Activated CD8-positive, alpha-beta T cell treated with anti-CD3 and anti-CD28 coated beads, Interleukin-2, amount 10 ng/mL, durations not matched to agents 7 days and 5 days (primary cell): ENCODE results near the gene IL1RL2. TPM values are rescaled to one million over a fixed set of nuclear protein-coding genes. Genes with fewer than 3 reads are reported as not detected.

Experiments
- ATAC-seq: fragments of 150-1000 bp; cut with Tn5 transposase; one replicate; pipeline ENCODE4 v1.10.0; 2021; ENCODE audit warnings: moderate library complexity
- CTCF ChIA-PET: fragments of 350-600 bp; sonication (Branson Sonifier 250); formaldehyde crosslinking; loops from one replicate; lab custom pipeline; 2021; ENCODE audit warnings: antibody characterized with exemption; lab: Charles Lee
- POLR2A ChIA-PET: fragments of 350-600 bp; sonication (Branson Sonifier 250); formaldehyde crosslinking; loops from one replicate; lab custom pipeline; 2021; ENCODE audit warnings: antibody characterized with exemption; lab: Charles Lee
- DNase-seq: peaks from one replicate; pipeline ENCODE4 v3.0.0-alpha.2; 2020
- H3K27ac Mint-ChIP-seq: one replicate; pipeline ENCODE4 v1.8.0; 2021; ENCODE audit warnings: mild to moderate bottlenecking, mixed read lengths
- H3K27me3 Mint-ChIP-seq: one replicate; pipeline ENCODE4 v1.8.0; 2021; ENCODE audit warnings: low read depth, mixed read lengths
- H3K36me3 Mint-ChIP-seq: one replicate; pipeline ENCODE4 v1.8.0; 2021; ENCODE audit warnings: low read depth, mixed read lengths
- H3K4me1 Mint-ChIP-seq: one replicate; pipeline ENCODE4 v1.8.0; 2021; ENCODE audit warnings: low read depth, mixed read lengths
- H3K4me3 Mint-ChIP-seq: one replicate; pipeline ENCODE4 v1.8.0; 2021; ENCODE audit warnings: mild to moderate bottlenecking, mixed read lengths
- H3K9me3 Mint-ChIP-seq: one replicate; pipeline ENCODE4 v1.8.0; 2022; ENCODE audit warnings: mixed read lengths; ENCODE audit not compliant: insufficient read depth
- total RNA-seq, 2 experiments: library from RNA; stranded (reverse); gene quantifications; one replicate each; pipeline ENCODE4 v1.2.3, GENCODE V29; 2021

The IL1RL2 gene
- total RNA-seq, 2 experiments from 2014 or later = not detected

GRCh38 chr2:102245266-102246151, 58.7 kb downstream of the IL1RL2 start:
- no peak overlapping the region for H3K27ac Mint-ChIP-seq
- ChIA-PET POLR2A (no interaction called here), CTCF (interaction anchor here (2.2 to 3.5 kb wide), 2 partner anchors 198 to 212 kb away, joined by 5 to 25 read pairs; no protein-coding TSS in a partner anchor)
- peaks cover 5% of the 10 kb centered on the region for H3K27me3 Mint-ChIP-seq
- no peak for ATAC-seq
- H3K4me3 Mint-ChIP-seq = no peak overlapping the region
- H3K4me1 Mint-ChIP-seq = peaks cover 14% of the 10 kb centered on the region
- no peaks in the 10 kb centered on the region for H3K36me3 Mint-ChIP-seq
- H3K9me3 Mint-ChIP-seq = no peaks in the 10 kb centered on the region
- no peak for DNase-seq

DNA sequence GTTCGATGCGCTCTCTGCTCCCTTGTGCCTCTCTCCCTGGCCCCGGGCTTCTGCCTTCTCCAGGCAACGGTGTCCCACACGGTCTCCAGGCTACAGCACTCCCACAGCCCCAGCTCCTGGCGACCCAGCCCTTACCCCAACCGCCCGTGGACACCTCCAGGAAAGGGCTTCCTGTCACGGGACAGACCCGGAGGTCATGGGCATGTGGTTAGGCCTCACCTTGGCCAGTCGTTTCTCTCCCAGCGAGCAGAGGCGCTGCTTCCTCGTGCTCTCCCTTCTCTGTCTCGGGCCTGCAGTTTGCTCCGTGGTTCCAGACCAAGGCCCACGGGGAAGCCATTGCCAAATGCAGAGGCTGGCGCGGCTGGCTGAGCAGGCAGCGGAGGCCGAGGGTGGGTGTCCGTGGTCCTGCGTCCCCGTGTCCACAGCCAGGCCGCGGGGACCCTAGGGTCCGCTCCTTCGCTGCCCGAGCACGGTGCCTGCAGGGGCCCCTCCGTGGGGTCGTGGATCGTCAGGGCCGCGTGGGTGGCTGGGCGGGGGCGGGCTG, 63.5 kb downstream of the IL1RL2 start:
- H3K27ac Mint-ChIP-seq = no peak overlapping the region
- POLR2A ChIA-PET = no interaction called here
- CTCF ChIA-PET = interaction anchor here (0.6 to 2.8 kb wide), 21 partner anchors 9 to 869 kb away, joined by 3 to 50 read pairs (median 5); partner anchors contain the start of gene IL18R1
- no peak for DNase-seq
- peaks cover 41% of the 10 kb centered on the region for H3K4me1 Mint-ChIP-seq
- peaks cover 4% of the 10 kb centered on the region for H3K9me3 Mint-ChIP-seq
- peaks cover 5% of the 10 kb centered on the region for H3K27me3 Mint-ChIP-seq
- no peak overlapping the region for H3K4me3 Mint-ChIP-seq
- no peak for ATAC-seq
- H3K36me3 Mint-ChIP-seq = peaks cover 12% of the 10 kb centered on the region

DNA sequence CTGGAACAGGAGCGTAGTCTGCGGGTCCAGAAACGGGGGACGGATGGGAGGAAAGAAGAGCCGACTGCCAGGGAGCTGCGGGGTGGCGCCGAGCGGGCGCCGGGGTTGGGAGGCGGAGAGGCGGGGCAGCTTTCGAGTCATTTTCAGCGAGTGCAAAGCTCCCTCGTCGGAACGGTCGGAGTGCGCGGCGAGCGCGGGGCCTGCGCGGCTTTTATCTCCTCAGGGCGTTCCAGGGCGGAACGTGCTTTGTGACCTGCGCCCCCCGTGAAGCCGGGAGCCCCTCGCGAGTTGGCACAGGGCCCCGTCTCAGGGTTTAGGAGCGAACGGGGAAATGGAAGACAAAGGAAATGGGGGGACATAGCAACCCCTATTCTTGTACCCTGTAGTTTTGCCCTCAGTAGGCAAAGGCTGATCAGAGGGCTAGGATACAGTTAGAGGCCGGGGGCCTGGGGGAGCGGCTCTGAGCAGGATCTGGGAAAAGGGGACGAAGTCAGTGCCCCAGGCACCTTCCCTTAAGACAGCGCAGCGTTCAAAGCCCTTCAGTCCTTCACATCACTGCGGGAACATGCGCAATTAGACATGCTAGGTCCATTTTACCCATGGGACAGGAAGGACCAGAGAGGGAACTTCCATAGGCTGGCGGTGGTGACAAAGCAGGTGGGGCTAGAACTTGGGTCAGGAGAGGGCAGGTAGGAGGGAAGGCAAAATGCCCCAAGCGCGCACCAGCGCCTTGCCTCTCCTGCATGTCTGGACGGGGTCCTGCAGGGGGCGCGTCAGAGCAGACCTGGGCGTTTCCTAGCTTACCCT, 64.4 kb downstream of the IL1RL2 start:
- peaks cover 4% of the 10 kb centered on the region for H3K9me3 Mint-ChIP-seq
- H3K4me1 Mint-ChIP-seq = peaks cover 45% of the 10 kb centered on the region
- ChIA-PET POLR2A (interaction anchor here (0.6 to 1.2 kb wide), 3 partner anchors 10 to 26 kb away, joined by 3 to 5 read pairs (median 4); no protein-coding TSS in a partner anchor), CTCF (interaction anchor here (0.5 to 3.1 kb wide), 39 partner anchors 10 to 870 kb away, joined by 3 to 50 read pairs (median 4); partner anchors contain the start of gene IL18R1)
- peak overlapping the region; percentile 79 for H3K4me3 Mint-ChIP-seq
- peaks cover 5% of the 10 kb centered on the region for H3K27me3 Mint-ChIP-seq
- H3K36me3 Mint-ChIP-seq = peaks cover 14% of the 10 kb centered on the region
- peak; percentile 78 for ATAC-seq
- peak; percentile 76 for DNase-seq
- H3K27ac Mint-ChIP-seq = peak overlapping the region; percentile 62

- H3K27me3 Mint-ChIP-seq = peaks cover 5% of the 10 kb centered on the region
- peaks cover 51% of the 10 kb centered on the region for H3K4me1 Mint-ChIP-seq
- peaks cover 4% of the 10 kb centered on the region for H3K9me3 Mint-ChIP-seq
- peaks cover 18% of the 10 kb centered on the region for H3K36me3 Mint-ChIP-seq
- no peak overlapping the region for H3K27ac Mint-ChIP-seq
- ChIA-PET POLR2A (interaction anchor here (0.6 to 1.2 kb wide), 3 partner anchors 11 to 25 kb away, joined by 3 to 5 read pairs (median 4); no protein-coding TSS in a partner anchor), CTCF (interaction anchor here (0.5 to 3.1 kb wide), 29 partner anchors 11 to 253 kb away, joined by 3 to 50 read pairs (median 5); partner anchors contain the start of gene IL18R1)
- no peak for DNase-seq
- no peak for ATAC-seq
- H3K4me3 Mint-ChIP-seq = no peak overlapping the region
These were observed 65.0 kb downstream of the IL1RL2 start for GRCh38 chr2:102251849-102252203.

DNA sequence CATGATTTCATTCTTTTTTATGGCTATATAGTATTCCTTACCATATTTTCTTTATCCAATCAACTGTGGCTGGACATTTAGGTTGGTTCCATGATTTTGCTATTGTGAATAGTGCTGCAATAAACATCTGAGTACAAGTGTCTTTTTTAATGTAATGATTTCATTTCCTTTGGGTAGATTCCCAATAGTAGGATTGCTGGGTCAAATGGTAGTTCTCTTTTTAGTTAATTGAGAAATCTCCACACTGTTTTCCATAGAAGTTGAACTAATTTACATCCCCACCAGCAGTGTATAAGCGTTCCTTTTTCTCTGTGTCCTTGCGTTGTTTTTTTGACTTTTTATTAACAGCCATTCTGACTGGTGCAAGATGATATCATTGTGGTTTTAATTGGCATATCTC, 65.4 kb downstream of the IL1RL2 start:
- peaks cover 55% of the 10 kb centered on the region for H3K4me1 Mint-ChIP-seq
- DNase-seq (no peak), ATAC-seq (no peak)
- H3K27ac Mint-ChIP-seq = no peak overlapping the region
- peaks cover 22% of the 10 kb centered on the region for H3K36me3 Mint-ChIP-seq
- ChIA-PET POLR2A (interaction anchor here (1.1 to 1.2 kb wide), 2 partner anchors 11 to 18 kb away, joined by 3 to 5 read pairs; no protein-coding TSS in a partner anchor), CTCF (interaction anchor here (0.5 to 3.1 kb wide), 29 partner anchors 11 to 253 kb away, joined by 3 to 50 read pairs (median 5); partner anchors contain the start of gene IL18R1)
- H3K27me3 Mint-ChIP-seq = peaks cover 5% of the 10 kb centered on the region
- H3K9me3 Mint-ChIP-seq = peaks cover 4% of the 10 kb centered on the region
- H3K4me3 Mint-ChIP-seq = no peak overlapping the region

- ChIA-PET POLR2A (no interaction called here), CTCF (interaction anchor here (0.6 to 3.2 kb wide), 20 partner anchors 11 to 241 kb away, joined by 3 to 31 read pairs (median 4); partner anchors contain the start of gene IL18R1)
- Mint-ChIP-seq H3K36me3 (peaks cover 31% of the 10 kb centered on the region), H3K4me1 (peaks cover 65% of the 10 kb centered on the region), H3K27ac (peak overlapping the region; percentile 55), H3K27me3 (peaks cover 2% of the 10 kb centered on the region), H3K9me3 (peaks cover 10% of the 10 kb centered on the region), H3K4me3 (no peak overlapping the region)
- DNase-seq (no peak), ATAC-seq (peak; percentile 16)
These were observed 66.4 kb downstream of the IL1RL2 start for GRCh38 chr2:102253140-102253752.

DNA sequence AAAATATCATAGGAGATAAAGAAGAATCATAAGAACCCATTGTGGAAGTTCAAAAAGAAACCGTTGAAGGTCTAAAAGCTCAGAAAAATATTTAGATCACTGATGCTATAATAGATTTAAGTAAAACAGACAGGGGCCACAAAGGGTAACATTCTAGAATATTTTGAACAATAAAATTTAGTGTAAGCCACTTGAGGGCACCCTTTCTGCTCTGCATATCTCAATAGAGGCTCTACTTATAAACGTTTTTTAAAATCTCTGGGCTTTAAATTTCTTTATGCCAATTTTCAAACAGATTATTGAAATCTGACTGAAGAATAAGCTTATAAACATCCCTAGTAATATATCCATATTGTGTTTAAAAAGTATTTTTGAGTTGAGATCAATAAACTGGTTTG, 66.9 kb downstream of the IL1RL2 start:
- ChIA-PET POLR2A (no interaction called here), CTCF (interaction anchor here (0.6 to 3.2 kb wide), 20 partner anchors 10 to 241 kb away, joined by 3 to 31 read pairs (median 4); partner anchors contain the start of gene IL18R1)
- peaks cover 70% of the 10 kb centered on the region for H3K4me1 Mint-ChIP-seq
- H3K9me3 Mint-ChIP-seq = peaks cover 13% of the 10 kb centered on the region
- peaks cover 36% of the 10 kb centered on the region for H3K36me3 Mint-ChIP-seq
- peak overlapping the region; percentile 55 for H3K27ac Mint-ChIP-seq
- no peak for DNase-seq
- no peak for ATAC-seq
- peaks cover 2% of the 10 kb centered on the region for H3K27me3 Mint-ChIP-seq
- H3K4me3 Mint-ChIP-seq = no peak overlapping the region

GRCh38 chr2:102256276-102256675, 69.5 kb downstream of the IL1RL2 start:
- H3K4me3 Mint-ChIP-seq = peak overlapping the region; percentile 18
- POLR2A ChIA-PET = no interaction called here

DNA sequence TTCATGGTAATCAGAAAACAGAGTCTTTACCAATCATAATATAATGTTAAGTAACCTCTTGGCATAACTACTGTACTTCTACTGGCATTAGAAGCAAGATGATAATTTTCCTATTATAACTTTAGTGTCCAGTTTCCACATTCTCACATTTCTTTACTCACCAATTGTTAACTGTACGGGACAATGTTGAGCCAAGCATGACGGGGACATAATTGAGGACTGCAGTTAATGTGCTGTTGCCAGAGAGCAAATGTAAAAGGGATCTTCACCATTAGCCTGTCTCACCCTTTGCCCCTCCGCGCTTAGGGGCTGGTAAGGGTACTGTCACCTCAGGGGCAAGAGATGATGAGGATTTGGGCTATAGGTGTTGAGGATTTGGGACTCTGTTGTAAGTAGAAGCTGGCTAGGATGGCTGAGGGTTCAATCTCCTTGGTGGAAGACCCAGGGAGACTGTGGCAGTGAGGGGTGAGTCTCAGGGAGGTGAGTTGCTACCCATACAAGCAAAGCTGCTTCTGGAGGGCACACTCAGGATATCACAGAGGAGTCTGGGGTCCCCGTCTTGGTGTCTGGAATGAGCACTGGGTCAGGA, 70.1 kb downstream of the IL1RL2 start:
- ChIA-PET CTCF (interaction anchor here (1.2 to 2.3 kb wide), 4 partner anchors 16 to 186 kb away, joined by 3 to 17 read pairs (median 5); partner anchors contain the start of gene IL18R1), POLR2A (interaction anchor here (0.7 to 1.0 kb wide), 2 partner anchors 20 to 99 kb away, joined by 3 to 4 read pairs; no protein-coding TSS in a partner anchor)
- ATAC-seq = no peak
- Mint-ChIP-seq H3K27ac (peak overlapping the region; percentile 97), H3K4me3 (no peak overlapping the region), H3K4me1 (peaks cover 68% of the 10 kb centered on the region), H3K36me3 (peaks cover 45% of the 10 kb centered on the region), H3K27me3 (no peaks in the 10 kb centered on the region), H3K9me3 (peaks cover 25% of the 10 kb centered on the region)
- no peak for DNase-seq

More at GRCh38 chr2:102256276-102256675, 69.5 kb downstream of the IL1RL2 start:
- Mint-ChIP-seq H3K27ac (peak overlapping the region; percentile 78), H3K27me3 (no peaks in the 10 kb centered on the region), H3K4me1 (peaks cover 74% of the 10 kb centered on the region), H3K36me3 (peaks cover 45% of the 10 kb centered on the region), H3K9me3 (peaks cover 25% of the 10 kb centered on the region)
- ATAC-seq (no peak), DNase-seq (no peak)
- CTCF ChIA-PET = interaction anchor here (1.2 to 2.3 kb wide), 3 partner anchors 15 to 187 kb away, joined by 4 to 17 read pairs (median 6); partner anchors contain the start of gene IL18R1

DNA sequence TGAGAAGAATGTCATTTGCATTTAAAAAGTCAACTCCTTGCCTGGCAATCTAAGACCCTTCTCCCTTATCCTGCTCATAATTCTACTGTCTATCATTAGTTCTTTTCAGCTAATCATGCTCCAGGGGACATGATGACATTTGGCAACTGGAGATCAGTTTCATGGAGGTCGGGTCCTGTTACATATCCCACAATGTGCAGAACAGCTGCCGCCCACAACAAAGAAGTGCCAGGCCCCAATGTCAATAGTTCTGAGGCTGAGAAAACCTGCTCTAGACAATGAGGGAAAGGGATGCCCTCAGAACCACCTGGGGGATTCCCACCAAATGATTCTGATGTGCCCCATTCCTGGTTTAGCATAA, 71.2 kb downstream of the IL1RL2 start:
- H3K36me3 Mint-ChIP-seq = peaks cover 41% of the 10 kb centered on the region
- ATAC-seq = no peak
- peak overlapping the region; percentile 97 for H3K27ac Mint-ChIP-seq
- DNase-seq = no peak
- H3K9me3 Mint-ChIP-seq = peaks cover 25% of the 10 kb centered on the region
- no peaks in the 10 kb centered on the region for H3K27me3 Mint-ChIP-seq
- CTCF ChIA-PET = interaction anchor here (1.0 to 2.3 kb wide), 4 partner anchors 17 to 185 kb away, joined by 3 to 17 read pairs (median 6); partner anchors contain the start of gene IL18R1
- H3K4me3 Mint-ChIP-seq = no peak overlapping the region
- peaks cover 58% of the 10 kb centered on the region for H3K4me1 Mint-ChIP-seq
- POLR2A ChIA-PET = interaction anchor here (1.0 kb wide), 1 partner anchor 19 kb away, joined by 4 read pairs; no protein-coding TSS in a partner anchor
